ENCODE data around the gene L3MBTL3. TPM values are rescaled to one million over a fixed set of nuclear protein-coding genes. Genes with fewer than 3 reads are reported as not detected.

L3MBTL3 gene
- total and polyA plus RNA-seq, 10 of the 15 experiments (the other 5 are each of a cell fraction or from before 2014, with no cell fraction given): 0.71 to 9.4 (median 6.2) TPM

- TF ChIP-seq SKIL (IDR thresholded peaks at IDR 0.05; ENCODE audit: low read depth, poor library complexity, severe bottlenecking) (no peak), NFIC (IDR thresholded peaks at IDR 0.05; ENCODE audit: low read depth, low read length) (no peak), NFXL1 (IDR thresholded peaks at IDR 0.05; ENCODE audit: borderline replicate concordance) (no peak), BRCA1 (IDR thresholded peaks at IDR 0.05; ENCODE audit: low read depth, low read length) (no peak), LARP7 (IDR thresholded peaks at IDR 0.05) (no peak), ZNF24 (IDR thresholded peaks at IDR 0.05) (no peak), SIX5 (IDR thresholded peaks at IDR 0.05; ENCODE audit: low read depth, low read length, severe bottlenecking) (no peak)
Observed at GRCh38 chr6:130187335-130188206, 169.2 kb downstream of the L3MBTL3 start (continued).

- H3K27ac ChIP-seq (ENCODE audit: control insufficient read depth, insufficient read depth): no peak overlapping the region
- no peak for ATAC-seq
- TF ChIP-seq NBN (IDR thresholded peaks at IDR 0.05) (no peak), IRF4 (IDR thresholded peaks at IDR 0.05; ENCODE audit: low read depth, low read length) (no peak), ZBTB11 (CRISPR knock-in tag; IDR thresholded peaks at IDR 0.05) (no peak), STAT1 (conservative IDR thresholded peaks at IDR 0.05) (no peak)
Observed at GRCh38 chr6:130188207-130188899, 170.0 kb downstream of the L3MBTL3 start.

More at GRCh38 chr6:130188207-130188899, 170.0 kb downstream of the L3MBTL3 start:
- CTCF ChIA-PET: interaction anchor here (0.7 to 1.3 kb wide), 2 partner anchors 12 to 26 kb away, joined by 3 to 4 read pairs; no protein-coding TSS in a partner anchor
- FAIRE-seq (no peak), DNase-seq (ENCODE audit: low read depth, low spot score) (no peak)
- BruUV-seq (replicated peaks): no TSS peak
- Histone ChIP-seq H3K4me3 (no peak overlapping the region), H4K20me1 (ENCODE audit: control insufficient read depth, insufficient read depth) (no peaks in the 10 kb centered on the region), H3K9me3 (replicated peaks; ENCODE audit: control insufficient read depth, insufficient read depth, low read length) (no peaks in the 10 kb centered on the region), H3K4me1 (ENCODE audit: control insufficient read depth, insufficient read depth, low read length) (no peaks in the 10 kb centered on the region), H3K4me2 (ENCODE audit: control insufficient read depth, insufficient read depth) (no peak overlapping the region), H3K9ac (ENCODE audit: control insufficient read depth, insufficient read depth, low read length) (no peak overlapping the region), H3K27me3 (replicated peaks in 1 of 2; ENCODE audit: control insufficient read depth in 2 of 2, insufficient read depth in 2 of 2, low read length in 1 of 2) (no peaks in the 10 kb centered on the region; a peak in 1 of 4 replicates), H3K79me2 (ENCODE audit: control insufficient read depth, insufficient read depth, low read length) (no peaks in the 10 kb centered on the region), H3K36me3 (ENCODE audit: control insufficient read depth in 2 of 2, insufficient read depth in 2 of 2, low read length in 1 of 2) (no peaks in the 10 kb centered on the region), H2AFZ (ENCODE audit: control insufficient read depth, low read depth, low read length) (no peak overlapping the region)
- RAD21 ChIA-PET (ENCODE audit: unreplicated experiment): no interaction called here
- in situ Hi-C loops (cut with MboI): no loop called here
- POLR2A ChIA-PET: no interaction called here
- intact Hi-C loops (cut with micrococcal nuclease; ENCODE audit: unreplicated experiment): no loop called here
- WGBS (ENCODE audit: insufficient coverage, insufficient replicate concordance, low lambda C conversion rate, missing lambda C conversion rate): 80% methylated on average over 6 of the region's 6 CpGs
- SMC1A ChIA-PET (ENCODE audit: uncharacterized antibody, unreplicated experiment): interaction anchor here (0.8 to 2.8 kb wide), 4 partner anchors 14 to 79 kb away, joined by 3 to 10 read pairs (median 4); no protein-coding TSS in a partner anchor
